H1 (cell line): ENCODE results near the gene GLDC. TPM values are rescaled to one million over a fixed set of nuclear protein-coding genes. Genes with fewer than 3 reads are reported as not detected.

ENCODE experiments used
- CTCF ChIA-PET: fragments of 300-600 bp; sonication (Branson Sonifier 250); formaldehyde crosslinking; loops from one replicate; lab custom pipeline; 2021; ENCODE audit not compliant: partially characterized antibody; lab: Charles Lee
- POLR2A ChIA-PET: fragments of 300-600 bp; sonication (Branson Sonifier 250); formaldehyde crosslinking; loops from one replicate; lab custom pipeline; 2021; ENCODE audit warnings: inconsistent platforms; ENCODE audit not compliant: partially characterized antibody; lab: Charles Lee
- DNase-seq, 2 experiments: peaks; one replicate each; pipeline versions ENCODE4 v3.0.0 to v3.0.0-alpha.2; 2010 to 2022; ENCODE audit warnings: low spot score in 2 of 2, low read depth in 1 of 2, mixed read lengths in 1 of 2
- FAIRE-seq: peaks from 2 replicates; lab custom pipeline; 2011; peaks lifted over from hg19 to GRCh38; lab: Jason Lieb, UNC
- H2AFZ ChIP-seq: 2 replicates; pipeline ENCODE4 v1.8.1; 2012; ENCODE audit warnings: low read length, inconsistent platforms
- H2AK5ac ChIP-seq: 2 replicates; pipeline ENCODE4 v1.6.1; 2013; ENCODE audit warnings: low read depth, low read length
- H2BK120ac ChIP-seq: replicated peaks from 2 replicates; pipeline ENCODE3; 2013; ENCODE audit warnings: low read depth, low read length, inconsistent platforms
- H2BK12ac ChIP-seq: 2 replicates; pipeline ENCODE4 v1.6.1; 2013; ENCODE audit warnings: low read depth, low read length
- H2BK15ac ChIP-seq: 2 replicates; pipeline ENCODE4 v1.6.1; 2013; ENCODE audit warnings: low read length
- H2BK20ac ChIP-seq: 2 replicates; pipeline ENCODE4 v1.6.1; 2013; ENCODE audit warnings: low read length
- H2BK5ac ChIP-seq: 2 replicates; pipeline ENCODE4 v1.6.1; 2013; ENCODE audit warnings: low read depth, low read length
- H3K14ac ChIP-seq: 2 replicates; pipeline ENCODE4 v1.6.1; 2013; ENCODE audit warnings: inconsistent platforms; ENCODE audit not compliant: insufficient read length
- H3K18ac ChIP-seq: 2 replicates; pipeline ENCODE4 v1.6.1; 2013; ENCODE audit warnings: low read length; ENCODE audit errors: extremely low read depth
- H3K23ac ChIP-seq: 2 replicates; pipeline ENCODE4 v1.6.1; 2013; ENCODE audit warnings: inconsistent platforms; ENCODE audit not compliant: insufficient read length
- H3K23me2 ChIP-seq: 2 replicates; pipeline ENCODE4 v1.6.1; 2013; ENCODE audit warnings: low read depth, low read length
- H3K27ac ChIP-seq: 2 replicates; pipeline ENCODE4 v1.6.1; 2011; ENCODE audit warnings: low read depth, low read length, inconsistent platforms
- H3K27me3 ChIP-seq, 4 experiments: replicated peaks in 1 of 4; 1 replicate in 1 of 4; 2 replicates in 3 of 4; pipeline versions ENCODE4 v1.6.1 to v1.8.1; 2011 to 2013; ENCODE audit warnings: low read length in 3 of 4, mild to moderate bottlenecking in 3 of 4, inconsistent platforms in 2 of 4, mixed read lengths in 2 of 4, moderate library complexity in 1 of 4; ENCODE audit not compliant: control insufficient read depth in 3 of 4, insufficient read depth in 3 of 4; ENCODE audit errors: extremely low read depth in 1 of 4
- H3K36me3 ChIP-seq, 4 experiments: 2 replicates each; pipeline versions ENCODE4 v1.6.1 to v1.8.1; 2011 to 2013; ENCODE audit warnings: mild to moderate bottlenecking in 4 of 4, low read length in 3 of 4, moderate library complexity in 2 of 4, control low read depth in 1 of 4, inconsistent platforms in 1 of 4; ENCODE audit not compliant: insufficient read depth in 4 of 4, control insufficient read depth in 2 of 4
- H3K4ac ChIP-seq: replicated peaks from 2 replicates; pipeline ENCODE3; 2013; ENCODE audit warnings: low read length, low read depth, mixed read lengths, inconsistent platforms; ENCODE audit not compliant: insufficient read length
- H3K4me1 ChIP-seq, 4 experiments: replicated peaks in 1 of 4; 1 replicate in 1 of 4; 2 replicates in 3 of 4; pipeline versions ENCODE4 v1.6.1 to v1.8.1; 2011 to 2013; ENCODE audit warnings: low read length in 3 of 4, inconsistent platforms in 2 of 4, mixed read lengths in 1 of 4; ENCODE audit not compliant: insufficient read depth in 4 of 4, control insufficient read depth in 3 of 4
- H3K4me2 ChIP-seq, 2 experiments: 2 replicates each; pipeline versions ENCODE4 v1.6.1 to v1.8.1; 2011 to 2013; ENCODE audit warnings: low read depth in 2 of 2, low read length in 2 of 2, control low read depth in 1 of 2, inconsistent platforms in 1 of 2, mild to moderate bottlenecking in 1 of 2; ENCODE audit not compliant: insufficient read depth in 1 of 2
- H3K4me3 ChIP-seq, 4 experiments: fragments of 200-600, 300-600 bp in 1 of 4; sonication (generic), shearing (Covaris generic), sonication (Bioruptor Twin) in 1 of 4; 2 replicates each; pipeline versions ENCODE4 v1.5.1 to v1.8.1; 2011 to 2016; ENCODE audit warnings: low read length in 4 of 4, low read depth in 3 of 4, control low read depth in 2 of 4, inconsistent platforms in 2 of 4, mild to moderate bottlenecking in 2 of 4, mixed read lengths in 1 of 4, moderate library complexity in 1 of 4; ENCODE audit not compliant: insufficient read depth in 2 of 4; ENCODE audit errors: extremely low read depth in 1 of 4
- H3K56ac ChIP-seq: replicated peaks from 2 replicates; pipeline ENCODE3; 2013; ENCODE audit warnings: low read depth, mild to moderate bottlenecking, mixed read lengths, low read length, inconsistent platforms; ENCODE audit not compliant: insufficient read length
- H3K79me1 ChIP-seq: 2 replicates; pipeline ENCODE4 v1.6.1; 2013; ENCODE audit warnings: low read depth, low read length, control low read depth
- H3K79me2 ChIP-seq, 2 experiments: 2 replicates each; pipeline versions ENCODE4 v1.6.1 to v1.8.1; 2012 to 2013; ENCODE audit warnings: low read length in 2 of 2, mild to moderate bottlenecking in 2 of 2, inconsistent platforms in 1 of 2; ENCODE audit not compliant: insufficient read depth in 2 of 2, control insufficient read depth in 1 of 2
- H3K9ac ChIP-seq, 4 experiments: replicated peaks in 1 of 4; 1 replicate in 1 of 4; 2 replicates in 3 of 4; pipeline versions ENCODE4 v1.6.1 to v1.8.1; 2011 to 2013; ENCODE audit warnings: low read depth in 3 of 4, low read length in 3 of 4, control low read depth in 2 of 4, mild to moderate bottlenecking in 2 of 4, moderate library complexity in 2 of 4, inconsistent platforms in 1 of 4; ENCODE audit errors: extremely low read depth in 1 of 4
- H3K9me3 ChIP-seq, 2 experiments: 2 replicates each; pipeline versions ENCODE4 v1.6.1 to v1.8.1; 2012 to 2013; ENCODE audit warnings: mild to moderate bottlenecking in 2 of 2, moderate library complexity in 2 of 2, control low read depth in 1 of 2, inconsistent platforms in 1 of 2, low read depth in 1 of 2, low read length in 1 of 2, mixed read lengths in 1 of 2; ENCODE audit not compliant: insufficient read depth in 2 of 2
- H4K20me1 ChIP-seq, 2 experiments: replicated peaks in 1 of 2; 2 replicates each; pipeline versions ENCODE3 to v1.8.1; 2011 to 2013; ENCODE audit warnings: inconsistent platforms in 2 of 2, low read length in 2 of 2, mild to moderate bottlenecking in 1 of 2; ENCODE audit not compliant: insufficient read depth in 2 of 2, control insufficient read depth in 1 of 2
- H4K5ac ChIP-seq: 2 replicates; pipeline ENCODE4 v1.6.1; 2013; ENCODE audit warnings: low read length, low read depth, mixed read lengths, inconsistent platforms; ENCODE audit not compliant: insufficient read length
- H4K8ac ChIP-seq: 2 replicates; pipeline ENCODE4 v1.8.0; 2013; ENCODE audit warnings: mild to moderate bottlenecking, moderate library complexity, low read length, inconsistent platforms; ENCODE audit not compliant: insufficient read depth; ENCODE audit errors: extremely low read depth
- H4K91ac ChIP-seq: replicated peaks from 2 replicates; pipeline ENCODE3; 2013; ENCODE audit warnings: low read length, mixed read lengths, inconsistent platforms; ENCODE audit not compliant: insufficient read length
- ATF3 ChIP-seq: IDR thresholded peaks from 2 replicates; pipeline ENCODE4 v1.6.1; 2011; ENCODE audit warnings: low read depth, mild to moderate bottlenecking, low read length; ENCODE audit not compliant: insufficient read depth
- EP300 ChIP-seq, 2 experiments: IDR thresholded peaks; 1 replicate in 1 of 2; 2 replicates in 1 of 2; pipeline ENCODE4 v1.6.1; 2011 to 2012; ENCODE audit warnings: low read depth in 2 of 2, low read length in 2 of 2, mild to moderate bottlenecking in 2 of 2, borderline replicate concordance in 1 of 2, inconsistent platforms in 1 of 2, moderate library complexity in 1 of 2
- KDM5A ChIP-seq: fragments of 200-600 bp; IDR thresholded peaks from 2 replicates; pipeline ENCODE4 v1.7.1; 2012; ENCODE audit warnings: mild to moderate bottlenecking, low read length, inconsistent platforms, mixed read lengths
- RFX5 ChIP-seq: IDR thresholded peaks from 2 replicates; pipeline ENCODE4 v1.6.1; 2011; ENCODE audit warnings: low read depth, low read length, improper control_type of control experiment, borderline replicate concordance
- SAP30 ChIP-seq: fragments of 300-600 bp; sonication (generic); IDR thresholded peaks from 2 replicates; pipeline ENCODE4 v1.7.1; 2012; ENCODE audit warnings: low read length, moderate library complexity, mild to moderate bottlenecking, inconsistent platforms; ENCODE audit not compliant: insufficient read depth, insufficient replicate concordance
- YY1 ChIP-seq: IDR thresholded peaks from 2 replicates; pipeline ENCODE4 v1.6.1; 2011; ENCODE audit warnings: low read depth, mild to moderate bottlenecking, low read length
- WGBS, 2 experiments: shearing (Covaris generic) in 1 of 2; methylation state at CpG; one replicate each; pipeline versions ENCODE4 v1.1.6 to v1.1.7; 2013 to 2015; ENCODE audit warnings: low lambda C conversion rate in 2 of 2, mixed read lengths in 2 of 2, inconsistent platforms in 1 of 2, low coverage in 1 of 2, missing lambda C conversion rate in 1 of 2; ENCODE audit not compliant: insufficient replicate concordance in 2 of 2, insufficient coverage in 1 of 2, insufficient read length in 1 of 2; ENCODE audit errors: extremely low coverage in 1 of 2, missing lambda C conversion rate in 1 of 2; 5-methylcytosine and 5-hydroxymethylcytosine counted together
- polyA plus RNA-seq, 7 experiments: library from polyadenylated mRNA; depleted of rRNA in 3 of 7; stranded (reverse) in 5 of 7; unstranded in 2 of 7; fragments of >200 nt in 5 of 7; fragments of 200-250 nt in 2 of 7; gene quantifications; 1 replicate in 5 of 7; 2 replicates in 1 of 7; 4 replicates in 1 of 7; pipeline versions ENCODE4 v1.2.1 to v1.2.3, GENCODE V29; 2011 to 2013; ENCODE audit warnings: missing spikeins in 2 of 7, mixed read lengths in 2 of 7
- total RNA-seq: library from RNA; stranded (reverse); fragmentation: NEBNext Ultra II Directional; extraction: Animal tissue kit (Norgen Biotek cat#: 25700); gene quantifications from 2 replicates; pipeline ENCODE4 v1.2.1, GENCODE V29; 2021

Gene GLDC
- total and polyA plus RNA-seq, 2 of the 8 experiments (the other 6 are each of a cell fraction or from before 2014, with no cell fraction given), result 48.8 to 101 TPM

- Histone ChIP-seq H2BK15ac (no peak overlapping the region), H3K9ac (no peak overlapping the region)
Measured at GRCh38 chr9:6567140-6567591, 78.4 kb downstream of the GLDC start.

More at GRCh38 chr9:6567140-6567591, 78.4 kb downstream of the GLDC start:
- no peak overlapping the region for H3K56ac ChIP-seq
- H3K27me3 ChIP-seq, result no peaks in the 10 kb centered on the region
- no peak overlapping the region for H2BK120ac ChIP-seq
- no peak for TF ChIP-seq EP300 (IDR thresholded peaks at IDR 0.05; ENCODE audit: borderline replicate concordance in 1 of 2, low read depth in 2 of 2, low read length in 2 of 2)
- TF ChIP-seq YY1, result no peak
- TF ChIP-seq KDM5A, result no peak
- no peak for TF ChIP-seq RFX5
- no peak for TF ChIP-seq ATF3
- no peak for TF ChIP-seq SAP30
- TF ChIP-seq, all 59 proteins: peak for 0
- Histone ChIP-seq H4K91ac (no peak overlapping the region), H3K4me2 (no peak overlapping the region), H2AFZ (no peak overlapping the region), H3K79me2 (no peaks in the 10 kb centered on the region), H4K8ac (no peak overlapping the region), H3K4ac (no peak overlapping the region), H3K4me3 (no peak overlapping the region), H3K18ac (no peak overlapping the region), H2BK12ac (no peak overlapping the region), H4K20me1 (no peaks in the 10 kb centered on the region), H2AK5ac (no peak overlapping the region), H3K23me2 (no peaks in the 10 kb centered on the region), H4K5ac (no peak overlapping the region), H2BK20ac (no peak overlapping the region), H3K79me1 (no peaks in the 10 kb centered on the region), H3K14ac (no peak overlapping the region), H3K9me3 (no peaks in the 10 kb centered on the region), H2BK5ac (no peak overlapping the region), H3K4me1 (no peaks in the 10 kb centered on the region), H3K36me3 (peaks cover 0 to 6% (median 0%) of the 10 kb centered on the region in 4 experiments; a peak in 4 of 8 replicates), H3K23ac (no peak overlapping the region), H3K27ac (no peak overlapping the region)
- ChIA-PET POLR2A (interaction anchor here (0.8 kb wide), 1 partner anchor 9 kb away, joined by 4 read pairs; no protein-coding TSS in a partner anchor), CTCF (interaction anchor here (1.1 to 1.5 kb wide), 5 partner anchors 10 to 261 kb away, joined by 3 to 5 read pairs (median 3); no protein-coding TSS in a partner anchor)
- 97% methylated on average over 5 of the region's 5 CpGs; no CpG with 5 or more reads in 1 of the 2 experiments for WGBS, 2 experiments
- DNase-seq (peak in 1 of 2 experiments; percentile 9), FAIRE-seq (no peak)
